Measurements from ENCODE around the gene FRMD4B. TPM values are rescaled to one million over a fixed set of nuclear protein-coding genes. Genes with fewer than 3 reads are reported as not detected.

Gene FRMD4B
- total RNA-seq, 1 donor from 2014 or later = 17.3 TPM

- Histone ChIP-seq H3F3A (ENCODE audit: low read depth) (no peaks in the 10 kb centered on the region), H3K79me2 (ENCODE audit: low read depth) (no peaks in the 10 kb centered on the region), H3K4me3 (no peak overlapping the region), H3K4me2 (no peak overlapping the region), H2AFZ (replicated peaks) (no peak overlapping the region), H3K9ac (no peak overlapping the region), H3K36me3 (no peaks in the 10 kb centered on the region), H3K9me3 (ENCODE audit: low read depth) (no peaks in the 10 kb centered on the region), H3K27me3 (no peaks in the 10 kb centered on the region), H4K20me1 (ENCODE audit: low read depth) (no peaks in the 10 kb centered on the region), H3K27ac (no peak overlapping the region), H3K4me1 (no peaks in the 10 kb centered on the region)
- no peak overlapping the region for H3K27ac Mint-ChIP-seq
- peaks cover 6% of the 10 kb centered on the region for H3K27me3 Mint-ChIP-seq (ENCODE audit: insufficient read depth, low read depth)
- no peak for DNase-seq (ENCODE audit: low spot score)
- no peaks in the 10 kb centered on the region for H3K36me3 Mint-ChIP-seq
- TF ChIP-seq CTCF (IDR thresholded peaks at IDR 0.05) (no peak), EZH2phosphoT487 (IDR thresholded peaks at IDR 0.05) (no peak), EZH2 (IDR thresholded peaks at IDR 0.05) (no peak)
- H3K4me1 Mint-ChIP-seq = no peaks in the 10 kb centered on the region
- no peak overlapping the region for H3K4me3 Mint-ChIP-seq
- no peaks in the 10 kb centered on the region for H3K9me3 Mint-ChIP-seq
Observed at GRCh38 chr3:69368129-69368741, 17.7 kb downstream of the FRMD4B start.

GRCh38 chr3:69367586-69367985 lies 18.3 kb downstream of the FRMD4B start:
- no peaks in the 10 kb centered on the region for H3K27me3 ChIP-seq
- H3K36me3 ChIP-seq = no peaks in the 10 kb centered on the region
- no peak overlapping the region for H3K9ac ChIP-seq
- H3K4me1 ChIP-seq = no peaks in the 10 kb centered on the region
- no peak overlapping the region for H3K4me3 ChIP-seq
- H3K27ac Mint-ChIP-seq = no peak overlapping the region
- no peaks in the 10 kb centered on the region for H4K20me1 ChIP-seq (ENCODE audit: low read depth)
- no peaks in the 10 kb centered on the region for H3K4me1 Mint-ChIP-seq
- no peak for DNase-seq (ENCODE audit: low spot score)
- no peaks in the 10 kb centered on the region for H3K36me3 Mint-ChIP-seq
- H3K9me3 ChIP-seq (ENCODE audit: low read depth) = no peaks in the 10 kb centered on the region
- no peaks in the 10 kb centered on the region for H3K9me3 Mint-ChIP-seq
- TF ChIP-seq EZH2phosphoT487 (IDR thresholded peaks at IDR 0.05) = no peak
- TF ChIP-seq CTCF (IDR thresholded peaks at IDR 0.05) = no peak
- no peak for TF ChIP-seq EZH2 (IDR thresholded peaks at IDR 0.05)
- H3K27ac ChIP-seq = no peak overlapping the region
- no peaks in the 10 kb centered on the region for H3F3A ChIP-seq (ENCODE audit: low read depth)
- H3K79me2 ChIP-seq (ENCODE audit: low read depth) = no peaks in the 10 kb centered on the region
- H3K27me3 Mint-ChIP-seq (ENCODE audit: insufficient read depth, low read depth) = peaks cover 2% of the 10 kb centered on the region
- no peak overlapping the region for H3K4me3 Mint-ChIP-seq
- no peak overlapping the region for H2AFZ ChIP-seq (replicated peaks)
- no peak overlapping the region for H3K4me2 ChIP-seq

- H3K36me3 ChIP-seq = no peaks in the 10 kb centered on the region
- H2AFZ ChIP-seq (replicated peaks) = no peak overlapping the region
- Mint-ChIP-seq H3K4me3 (no peak overlapping the region), H3K9me3 (no peaks in the 10 kb centered on the region), H3K36me3 (no peaks in the 10 kb centered on the region), H3K4me1 (no peaks in the 10 kb centered on the region), H3K27ac (no peak overlapping the region), H3K27me3 (ENCODE audit: insufficient read depth, low read depth) (peaks cover 2% of the 10 kb centered on the region)
- H3F3A ChIP-seq (ENCODE audit: low read depth) = no peaks in the 10 kb centered on the region
- no peak overlapping the region for H3K4me2 ChIP-seq
- no peak overlapping the region for H3K4me3 ChIP-seq
- H3K27ac ChIP-seq = no peak overlapping the region
- no peaks in the 10 kb centered on the region for H3K4me1 ChIP-seq
- no peaks in the 10 kb centered on the region for H3K27me3 ChIP-seq
- no peaks in the 10 kb centered on the region for H3K9me3 ChIP-seq (ENCODE audit: low read depth)
- H4K20me1 ChIP-seq (ENCODE audit: low read depth) = no peaks in the 10 kb centered on the region
- no peak overlapping the region for H3K9ac ChIP-seq
- no peak for TF ChIP-seq CTCF (IDR thresholded peaks at IDR 0.05)
- TF ChIP-seq EZH2phosphoT487 (IDR thresholded peaks at IDR 0.05) = no peak
- no peak for TF ChIP-seq EZH2 (IDR thresholded peaks at IDR 0.05)
- no peak for DNase-seq (ENCODE audit: low spot score)
- no peaks in the 10 kb centered on the region for H3K79me2 ChIP-seq (ENCODE audit: low read depth)
Observed at GRCh38 chr3:69364354-69364753, 21.5 kb downstream of the FRMD4B start.

All from neural progenitor cell (in vitro differentiated cells).